ENCODE results near the gene THSD7A.

THSD7A gene

GRCh38 chr7:11341285-11341944, 490.6 kb downstream of the THSD7A start:
- peak; percentile 61 for DNase-seq (ENCODE audit: low read depth)
- TF ChIP-seq, protein P1, sequence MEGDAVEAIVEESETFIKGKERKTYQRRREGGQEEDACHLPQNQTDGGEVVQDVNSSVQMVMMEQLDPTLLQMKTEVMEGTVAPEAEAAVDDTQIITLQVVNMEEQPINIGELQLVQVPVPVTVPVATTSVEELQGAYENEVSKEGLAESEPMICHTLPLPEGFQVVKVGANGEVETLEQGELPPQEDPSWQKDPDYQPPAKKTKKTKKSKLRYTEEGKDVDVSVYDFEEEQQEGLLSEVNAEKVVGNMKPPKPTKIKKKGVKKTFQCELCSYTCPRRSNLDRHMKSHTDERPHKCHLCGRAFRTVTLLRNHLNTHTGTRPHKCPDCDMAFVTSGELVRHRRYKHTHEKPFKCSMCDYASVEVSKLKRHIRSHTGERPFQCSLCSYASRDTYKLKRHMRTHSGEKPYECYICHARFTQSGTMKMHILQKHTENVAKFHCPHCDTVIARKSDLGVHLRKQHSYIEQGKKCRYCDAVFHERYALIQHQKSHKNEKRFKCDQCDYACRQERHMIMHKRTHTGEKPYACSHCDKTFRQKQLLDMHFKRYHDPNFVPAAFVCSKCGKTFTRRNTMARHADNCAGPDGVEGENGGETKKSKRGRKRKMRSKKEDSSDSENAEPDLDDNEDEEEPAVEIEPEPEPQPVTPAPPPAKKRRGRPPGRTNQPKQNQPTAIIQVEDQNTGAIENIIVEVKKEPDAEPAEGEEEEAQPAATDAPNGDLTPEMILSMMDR (IDR thresholded peaks at IDR 0.05; ENCODE audit: control insufficient read depth, extremely low read depth, insufficient read depth), result peak; percentile 73
- no peak overlapping the region for H3K4me3 ChIP-seq (ENCODE audit: low read depth, low read length)

DNA sequence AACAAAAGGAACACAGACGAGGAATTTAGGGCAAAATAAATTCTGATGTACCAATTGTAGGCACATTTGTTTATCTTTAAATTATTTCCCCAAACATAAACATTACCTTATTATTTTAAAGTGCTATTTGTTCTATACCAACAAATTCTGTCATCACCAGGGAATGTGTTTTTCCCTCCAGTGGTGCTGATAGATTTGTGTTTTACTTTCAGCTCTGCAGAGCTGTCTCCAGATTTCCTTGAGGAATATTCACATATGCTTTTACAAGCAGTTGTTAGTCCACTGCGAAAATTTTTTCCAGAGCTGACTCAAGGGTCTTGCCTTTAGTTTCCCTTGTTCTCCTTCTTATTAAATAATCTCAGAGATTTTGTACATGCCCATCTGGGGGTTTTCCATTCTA, 495.6 kb downstream of the THSD7A start:
- TF ChIP-seq, protein P1 (IDR thresholded peaks at IDR 0.05; ENCODE audit: control insufficient read depth, extremely low read depth, insufficient read depth), result no peak
- no peak for DNase-seq (ENCODE audit: low read depth)
- H3K4me3 ChIP-seq (ENCODE audit: low read depth, low read length), result no peak overlapping the region

DNA sequence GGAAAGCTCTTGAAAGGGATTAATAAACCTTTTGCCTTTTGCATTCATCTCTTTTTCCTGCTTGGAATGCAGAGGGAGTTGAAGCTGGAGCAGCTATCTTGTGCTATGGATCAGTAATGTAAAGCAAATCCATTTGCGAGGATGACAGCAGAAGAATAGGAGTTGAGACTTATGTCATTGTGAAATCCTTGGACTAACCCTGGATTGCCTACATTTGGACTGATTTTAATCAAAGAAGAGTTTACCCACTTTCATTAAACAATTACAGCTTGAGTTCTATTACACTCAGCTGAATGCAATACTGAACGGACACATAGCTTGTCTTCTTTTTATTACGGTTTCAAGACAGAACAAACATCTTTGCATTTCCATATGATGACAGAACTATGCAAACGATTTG, 496.1 kb downstream of the THSD7A start:
- no peak overlapping the region for H3K4me3 ChIP-seq (ENCODE audit: low read depth, low read length)
- no peak for DNase-seq (ENCODE audit: low read depth)
- TF ChIP-seq, protein P1 (IDR thresholded peaks at IDR 0.05; ENCODE audit: control insufficient read depth, extremely low read depth, insufficient read depth), result no peak

GRCh38 chr7:11332865-11333228, 499.2 kb downstream of the THSD7A start:
- no peak for DNase-seq (ENCODE audit: low read depth)
- TF ChIP-seq, protein P1 (IDR thresholded peaks at IDR 0.05; ENCODE audit: control insufficient read depth, extremely low read depth, insufficient read depth), result no peak
- no peak overlapping the region for H3K4me3 ChIP-seq (ENCODE audit: low read depth, low read length)

DNA sequence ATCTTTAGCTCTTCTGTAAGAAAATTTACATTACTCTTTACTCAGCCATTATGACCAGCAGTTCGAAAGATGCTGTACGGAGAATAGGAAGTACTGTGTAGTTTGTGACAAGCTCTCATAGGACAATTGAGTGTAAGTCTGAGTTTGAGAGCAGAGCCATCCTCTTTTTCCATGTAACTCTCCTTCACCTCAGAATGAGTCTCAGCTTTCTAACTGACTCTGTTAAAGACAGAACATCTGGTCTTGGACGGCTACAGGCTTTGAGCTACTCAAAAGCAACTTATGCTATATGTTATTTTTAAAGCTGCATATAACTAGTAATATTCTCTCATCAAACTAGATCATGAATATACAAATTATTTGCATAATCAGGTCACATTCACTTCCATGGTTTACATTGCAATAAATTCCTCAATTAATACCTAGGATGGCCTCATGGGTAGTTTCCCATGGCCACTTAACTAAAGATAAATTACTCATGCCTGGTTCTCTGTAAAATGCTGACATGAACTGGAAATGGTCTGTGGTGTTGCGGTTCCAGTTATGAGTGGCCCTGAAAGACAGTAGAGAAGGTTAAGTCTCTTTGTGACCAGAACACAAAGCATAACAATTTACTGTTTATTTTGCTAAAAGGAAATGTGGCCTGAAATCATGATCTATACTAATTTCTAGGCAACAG, 499.7 kb downstream of the THSD7A start:
- H3K4me3 ChIP-seq (ENCODE audit: low read depth, low read length), result no peak overlapping the region
- TF ChIP-seq, protein P1 (IDR thresholded peaks at IDR 0.05; ENCODE audit: control insufficient read depth, extremely low read depth, insufficient read depth), result no peak
- no peak for DNase-seq (ENCODE audit: low read depth)

GRCh38 chr7:11331128-11332102, 500.6 kb downstream of the THSD7A start:
- no peak overlapping the region for H3K4me3 ChIP-seq (ENCODE audit: low read depth, low read length)
- DNase-seq (ENCODE audit: low read depth), result no peak
- TF ChIP-seq, protein P1 (IDR thresholded peaks at IDR 0.05; ENCODE audit: control insufficient read depth, extremely low read depth, insufficient read depth), result no peak

Measured in LNCaP clone FGC (cell line).